Measurements from ENCODE around the gene RORB.

DNA sequence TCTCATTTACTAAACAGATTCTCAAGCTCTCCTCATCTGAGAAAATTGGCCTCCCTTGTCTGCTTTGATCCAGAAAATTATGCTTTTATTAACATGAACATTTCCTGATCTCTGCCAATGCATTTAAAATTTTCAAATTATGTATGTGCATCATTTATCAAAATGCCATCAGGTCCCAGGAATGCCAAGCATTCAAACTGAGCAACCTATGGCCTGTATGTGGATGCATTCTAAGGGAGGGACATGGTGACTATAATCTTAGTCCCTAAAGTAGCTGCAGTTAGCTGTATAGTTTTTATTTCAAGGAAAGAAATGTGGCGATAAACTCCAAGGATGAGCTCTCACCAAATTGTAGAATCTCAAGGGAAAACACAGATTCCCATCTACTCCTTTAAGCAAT, 9.7 kb upstream of the RORB start:
- no peak for TF ChIP-seq POLR2AphosphoS5 (IDR thresholded peaks at IDR 0.05)
- TF ChIP-seq, protein P1, sequence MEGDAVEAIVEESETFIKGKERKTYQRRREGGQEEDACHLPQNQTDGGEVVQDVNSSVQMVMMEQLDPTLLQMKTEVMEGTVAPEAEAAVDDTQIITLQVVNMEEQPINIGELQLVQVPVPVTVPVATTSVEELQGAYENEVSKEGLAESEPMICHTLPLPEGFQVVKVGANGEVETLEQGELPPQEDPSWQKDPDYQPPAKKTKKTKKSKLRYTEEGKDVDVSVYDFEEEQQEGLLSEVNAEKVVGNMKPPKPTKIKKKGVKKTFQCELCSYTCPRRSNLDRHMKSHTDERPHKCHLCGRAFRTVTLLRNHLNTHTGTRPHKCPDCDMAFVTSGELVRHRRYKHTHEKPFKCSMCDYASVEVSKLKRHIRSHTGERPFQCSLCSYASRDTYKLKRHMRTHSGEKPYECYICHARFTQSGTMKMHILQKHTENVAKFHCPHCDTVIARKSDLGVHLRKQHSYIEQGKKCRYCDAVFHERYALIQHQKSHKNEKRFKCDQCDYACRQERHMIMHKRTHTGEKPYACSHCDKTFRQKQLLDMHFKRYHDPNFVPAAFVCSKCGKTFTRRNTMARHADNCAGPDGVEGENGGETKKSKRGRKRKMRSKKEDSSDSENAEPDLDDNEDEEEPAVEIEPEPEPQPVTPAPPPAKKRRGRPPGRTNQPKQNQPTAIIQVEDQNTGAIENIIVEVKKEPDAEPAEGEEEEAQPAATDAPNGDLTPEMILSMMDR (IDR thresholded peaks at IDR 0.05; ENCODE audit: poor library complexity, severe bottlenecking), result no peak
- no peak for TF ChIP-seq MXI1 (conservative IDR thresholded peaks at IDR 0.05; ENCODE audit: poor library complexity, severe bottlenecking)
- TF ChIP-seq RAD21 (conservative IDR thresholded peaks at IDR 0.05), result no peak
- TF ChIP-seq SMC3 (conservative IDR thresholded peaks at IDR 0.05; ENCODE audit: poor library complexity), result no peak
- no peak for TF ChIP-seq EZH2 (IDR thresholded peaks at IDR 0.05; ENCODE audit: borderline replicate concordance, insufficient read depth, low read length, poor library complexity, severe bottlenecking)
- no peak for TF ChIP-seq TAF1 (IDR thresholded peaks at IDR 0.05; ENCODE audit: low read depth)
- TF ChIP-seq, protein P2, sequence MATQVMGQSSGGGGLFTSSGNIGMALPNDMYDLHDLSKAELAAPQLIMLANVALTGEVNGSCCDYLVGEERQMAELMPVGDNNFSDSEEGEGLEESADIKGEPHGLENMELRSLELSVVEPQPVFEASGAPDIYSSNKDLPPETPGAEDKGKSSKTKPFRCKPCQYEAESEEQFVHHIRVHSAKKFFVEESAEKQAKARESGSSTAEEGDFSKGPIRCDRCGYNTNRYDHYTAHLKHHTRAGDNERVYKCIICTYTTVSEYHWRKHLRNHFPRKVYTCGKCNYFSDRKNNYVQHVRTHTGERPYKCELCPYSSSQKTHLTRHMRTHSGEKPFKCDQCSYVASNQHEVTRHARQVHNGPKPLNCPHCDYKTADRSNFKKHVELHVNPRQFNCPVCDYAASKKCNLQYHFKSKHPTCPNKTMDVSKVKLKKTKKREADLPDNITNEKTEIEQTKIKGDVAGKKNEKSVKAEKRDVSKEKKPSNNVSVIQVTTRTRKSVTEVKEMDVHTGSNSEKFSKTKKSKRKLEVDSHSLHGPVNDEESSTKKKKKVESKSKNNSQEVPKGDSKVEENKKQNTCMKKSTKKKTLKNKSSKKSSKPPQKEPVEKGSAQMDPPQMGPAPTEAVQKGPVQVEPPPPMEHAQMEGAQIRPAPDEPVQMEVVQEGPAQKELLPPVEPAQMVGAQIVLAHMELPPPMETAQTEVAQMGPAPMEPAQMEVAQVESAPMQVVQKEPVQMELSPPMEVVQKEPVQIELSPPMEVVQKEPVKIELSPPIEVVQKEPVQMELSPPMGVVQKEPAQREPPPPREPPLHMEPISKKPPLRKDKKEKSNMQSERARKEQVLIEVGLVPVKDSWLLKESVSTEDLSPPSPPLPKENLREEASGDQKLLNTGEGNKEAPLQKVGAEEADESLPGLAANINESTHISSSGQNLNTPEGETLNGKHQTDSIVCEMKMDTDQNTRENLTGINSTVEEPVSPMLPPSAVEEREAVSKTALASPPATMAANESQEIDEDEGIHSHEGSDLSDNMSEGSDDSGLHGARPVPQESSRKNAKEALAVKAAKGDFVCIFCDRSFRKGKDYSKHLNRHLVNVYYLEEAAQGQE (IDR thresholded peaks at IDR 0.05; ENCODE audit: borderline replicate concordance), result no peak

Data from neural cell (in vitro differentiated cells).